Stimulated activated CD4-positive, alpha-beta T cell treated with anti-CD3 and anti-CD28 coated beads, Interleukin-15, amount 100 ng/mL, for 1 hour (primary cell): Measurements from ENCODE around the gene TBL1XR1.
"Not testable (repeated sequence)": the region's sequence is repeated elsewhere in the genome, so short reads cannot be mapped to it uniquely, and the experiment has no call there.

ENCODE experiments used
- DNase-seq, 2 donors: peaks; one replicate each; pipeline ENCODE4 v3.0.0-alpha.2; 2020; ENCODE audit warnings: low read depth in 1 of 2, low spot score in 1 of 2

The TBL1XR1 gene

DNA sequence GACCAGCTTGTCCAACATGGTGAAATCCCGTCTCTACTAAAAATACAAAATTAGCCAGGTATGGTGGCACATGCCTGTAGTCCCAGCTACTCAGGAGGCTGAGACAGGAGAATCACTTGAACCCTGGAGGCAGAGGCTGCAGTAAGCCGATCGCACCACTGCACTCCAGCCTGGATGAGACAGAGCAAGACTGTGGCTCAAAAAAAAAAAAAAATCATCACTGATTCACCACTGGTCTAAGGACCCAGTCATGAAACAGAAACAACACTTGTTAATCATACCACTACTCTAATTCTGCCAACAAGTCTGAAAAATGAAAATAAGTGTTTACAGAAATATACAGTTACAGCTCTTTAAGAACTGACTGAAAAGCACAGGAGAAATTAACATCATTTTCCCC is 12.7 kb downstream of the TBL1XR1 start:
- DNase-seq = not testable (repeated sequence)

DNA sequence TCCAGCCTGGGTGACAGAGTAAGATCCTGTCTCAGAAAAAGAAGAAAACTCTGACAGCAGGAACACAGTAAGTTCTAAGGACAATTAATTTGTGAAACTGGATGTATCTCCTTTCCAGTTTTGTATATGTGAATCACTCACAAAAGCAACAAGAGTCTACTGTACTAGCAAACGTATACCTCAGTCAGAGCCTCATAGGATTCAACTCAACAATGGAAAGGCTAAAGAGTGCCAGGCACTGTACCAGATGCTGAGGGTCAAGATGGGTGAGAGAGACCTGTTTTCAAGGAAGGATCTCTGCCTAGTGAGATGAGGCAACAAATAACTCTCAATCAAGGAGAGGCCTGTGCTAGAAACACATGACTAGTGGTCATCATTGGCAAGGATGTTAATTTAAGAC is 14.9 kb downstream of the TBL1XR1 start:
- DNase-seq = no peak

DNA sequence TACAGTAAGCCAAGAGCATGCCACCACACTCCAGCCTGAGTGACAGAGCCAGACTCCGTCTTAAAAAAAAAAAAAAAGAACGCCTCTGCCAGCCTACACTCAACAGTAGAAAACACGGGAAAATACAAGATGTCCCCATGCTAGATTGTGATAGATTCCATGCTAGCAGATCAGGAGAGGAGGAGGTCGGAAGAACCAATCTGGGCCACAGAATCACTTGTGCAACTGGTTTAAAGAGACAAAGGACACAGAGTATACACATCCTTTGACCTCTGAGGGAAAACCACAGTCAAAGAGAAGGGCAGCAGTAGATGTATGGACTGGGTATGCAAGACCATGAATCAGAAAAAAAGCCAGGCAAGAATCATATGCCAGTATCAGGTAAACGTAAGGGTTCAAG is 15.9 kb downstream of the TBL1XR1 start:
- no peak for DNase-seq

DNA sequence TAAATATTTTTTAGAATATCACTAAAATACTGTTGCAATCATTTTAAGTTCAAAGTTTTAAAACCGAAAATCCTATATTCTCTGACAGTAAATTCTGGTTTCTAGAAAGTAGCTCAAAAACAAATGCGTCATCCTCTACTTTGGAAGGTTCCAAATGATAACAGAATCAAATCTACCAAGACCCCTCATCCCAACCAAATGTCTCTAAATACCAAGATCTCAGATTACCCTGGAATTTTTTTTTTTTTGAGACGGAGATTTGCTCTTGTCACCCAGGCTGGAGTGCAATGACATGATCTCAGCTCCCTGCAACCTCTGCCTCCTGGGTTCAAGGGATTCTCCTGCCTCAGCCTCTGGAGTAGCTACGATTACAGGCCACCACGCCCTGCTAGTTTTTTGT is 16.8 kb downstream of the TBL1XR1 start:
- no peak for DNase-seq

DNA sequence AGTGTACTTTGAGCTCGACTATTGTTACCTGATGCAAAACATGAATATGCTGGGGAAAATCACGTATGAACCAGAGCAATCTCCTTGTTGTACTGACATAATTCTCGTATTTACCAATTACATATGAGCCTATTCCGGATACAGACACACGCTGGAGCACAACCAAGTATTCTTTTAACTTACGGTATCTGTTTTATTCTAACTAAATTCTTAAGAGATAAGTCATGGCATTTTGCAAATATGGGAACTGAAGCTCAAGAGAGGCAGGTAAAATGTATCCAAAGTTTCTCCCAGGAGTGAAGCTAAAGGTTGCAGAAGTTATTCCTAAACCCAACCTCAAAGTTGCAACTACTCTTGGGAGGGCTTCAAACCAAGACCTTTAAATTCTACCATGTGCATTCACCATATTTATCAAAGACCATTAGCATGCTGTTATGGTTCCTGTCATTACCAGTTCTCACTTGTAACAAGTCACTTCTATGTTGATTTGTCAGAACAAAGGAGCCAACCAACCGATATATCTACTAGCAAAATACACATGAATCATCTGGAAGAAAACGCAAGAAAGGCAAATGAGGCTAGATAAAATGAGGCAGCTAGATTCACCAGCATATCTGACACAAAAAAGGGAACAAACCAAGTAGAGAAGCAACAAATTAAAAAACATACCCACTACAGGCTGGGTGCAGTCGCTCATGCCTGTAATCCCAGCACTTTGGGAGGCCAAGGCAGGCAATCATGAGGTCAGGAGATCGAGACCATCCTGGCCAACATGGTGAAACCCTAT is 17.8 kb downstream of the TBL1XR1 start:
- DNase-seq = no peak

DNA sequence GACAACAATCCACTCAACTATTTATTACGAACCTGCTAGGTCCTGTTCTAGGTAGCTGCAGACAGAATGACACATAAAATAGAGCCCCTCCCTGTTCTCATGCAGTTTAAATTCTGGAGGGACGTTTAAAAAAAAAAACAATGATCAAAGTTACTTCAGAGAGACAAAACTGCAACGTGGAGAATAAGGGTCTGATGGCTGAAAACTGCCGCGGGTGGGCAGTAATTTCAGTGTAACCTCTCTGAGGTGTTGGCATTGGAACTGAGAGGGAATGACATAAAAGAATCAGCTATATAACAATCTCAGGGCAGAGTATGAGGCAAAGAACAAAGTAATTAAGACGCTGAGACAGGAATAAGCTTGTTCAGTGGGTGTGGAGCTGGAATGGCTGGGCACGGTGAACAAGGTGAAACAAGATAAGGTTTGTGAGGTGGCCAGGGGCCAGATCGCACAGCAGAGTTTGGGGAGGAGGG is 19.5 kb downstream of the TBL1XR1 start:
- no peak for DNase-seq

DNA sequence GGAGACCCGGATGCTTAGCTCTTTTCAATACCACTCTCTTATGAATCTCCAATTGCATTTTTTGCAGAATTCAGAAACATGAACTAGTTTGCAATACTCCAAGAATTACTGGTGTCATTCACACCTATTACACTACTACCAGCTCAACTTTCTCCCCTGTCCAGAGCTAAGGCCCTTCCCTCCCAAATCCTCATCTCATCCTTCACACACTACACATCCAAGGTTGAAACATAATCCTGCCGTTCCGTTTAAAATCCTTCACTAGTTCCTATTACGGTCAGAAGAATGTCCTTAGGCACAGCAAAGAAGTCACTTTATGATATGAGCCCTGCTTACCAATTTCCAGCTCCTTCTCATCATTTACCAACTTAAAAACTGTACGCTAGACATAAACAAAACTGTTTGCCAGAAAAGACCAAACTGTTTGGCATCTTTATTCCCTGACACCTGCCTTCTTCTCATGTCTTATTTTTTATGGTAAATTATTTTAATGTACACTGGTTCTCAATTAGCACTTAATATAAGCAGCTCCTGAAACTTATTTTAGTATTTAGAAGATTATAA is 22.6 kb downstream of the TBL1XR1 start:
- DNase-seq = no peak

DNA sequence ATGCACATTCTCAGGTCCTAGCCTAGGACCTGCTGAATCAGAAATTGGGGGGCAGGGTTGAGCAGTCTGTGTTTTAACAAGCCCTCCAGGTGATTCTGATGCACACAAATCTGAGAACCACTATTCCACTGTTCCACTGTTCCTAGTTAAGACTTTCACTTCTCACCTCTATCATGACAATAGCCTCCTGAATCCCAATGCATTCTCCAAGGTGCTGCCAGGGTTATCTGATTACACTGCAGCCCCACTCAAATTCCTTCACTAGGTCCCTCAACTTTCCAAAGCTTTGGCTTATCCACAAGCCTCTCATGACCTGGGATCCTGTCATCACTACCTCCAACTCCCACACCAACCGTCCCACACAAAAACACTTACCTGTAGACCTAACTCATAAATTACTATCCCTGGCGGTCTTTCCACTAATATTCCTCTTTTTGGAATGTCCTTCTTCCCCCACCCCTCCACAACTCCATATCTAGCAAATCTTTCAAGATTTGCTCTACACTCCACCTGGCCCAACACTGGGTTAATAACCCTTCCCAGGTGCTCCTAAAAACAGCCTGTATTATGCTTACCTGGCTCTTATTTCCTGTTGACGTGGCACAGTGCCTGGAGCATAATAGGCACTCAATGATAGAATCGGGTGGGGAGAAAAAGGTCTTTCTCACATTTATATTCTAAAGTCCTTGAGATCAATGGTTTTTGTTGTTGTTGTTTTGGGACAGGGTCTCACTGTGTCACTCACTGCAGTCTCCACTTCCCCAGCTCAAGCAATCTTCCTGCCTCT is 27.2 kb downstream of the TBL1XR1 start:
- no peak for DNase-seq

DNA sequence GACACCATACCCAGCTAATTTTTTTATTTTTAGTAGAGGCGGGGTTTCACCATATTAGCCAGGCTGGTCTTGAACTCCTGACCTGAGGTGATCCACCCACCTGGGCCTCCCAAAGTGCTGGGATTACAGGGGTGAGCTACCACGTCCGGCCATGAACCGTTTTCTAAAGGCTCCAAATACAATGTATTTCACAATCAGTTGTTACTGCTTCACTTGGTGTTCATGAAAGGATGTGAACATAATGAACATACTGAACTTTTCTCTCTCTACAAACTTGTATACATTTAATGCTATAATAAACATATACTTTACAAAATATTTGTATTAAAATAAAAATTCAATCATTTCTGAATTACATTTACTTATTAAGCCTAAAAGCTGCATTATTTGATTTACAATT is 28.9 kb downstream of the TBL1XR1 start:
- no peak for DNase-seq

DNA sequence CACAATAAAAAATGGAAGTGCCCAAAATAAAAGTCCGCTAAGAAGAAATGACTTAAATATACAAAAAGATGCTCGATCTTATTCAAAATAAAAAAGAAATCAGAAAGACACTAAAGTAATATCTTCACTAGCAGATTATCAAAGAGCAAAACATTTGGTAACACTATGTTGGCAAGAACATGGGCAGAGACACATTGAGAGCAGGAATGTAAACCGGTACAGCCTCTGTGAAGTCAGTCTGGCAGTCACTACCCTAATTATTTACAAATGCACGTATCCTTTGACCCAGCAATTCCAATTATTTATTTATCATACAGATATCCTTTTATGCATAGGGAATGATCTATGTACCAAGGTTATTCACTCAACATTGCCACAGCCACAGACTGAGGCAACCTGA is 34.5 kb downstream of the TBL1XR1 start:
- no peak for DNase-seq

DNA sequence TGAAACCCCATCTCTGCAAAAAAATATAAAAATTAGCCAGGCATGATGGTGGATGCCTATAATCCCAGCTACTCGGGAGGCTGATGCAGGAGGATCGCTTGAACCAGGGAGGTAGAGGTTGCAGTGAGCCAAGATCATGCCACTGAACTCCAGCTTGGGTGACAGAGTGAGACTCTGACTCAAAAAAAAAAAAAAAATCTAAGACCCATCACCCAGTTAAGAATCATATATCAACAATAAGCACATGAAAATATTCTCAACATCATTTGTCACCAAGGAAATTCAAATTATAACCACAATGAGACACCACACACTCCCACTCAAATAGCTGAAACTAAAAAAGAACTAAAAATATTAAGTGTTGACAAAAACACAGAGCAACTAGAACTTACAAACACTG is 35.7 kb downstream of the TBL1XR1 start:
- DNase-seq = not testable (repeated sequence)

DNA sequence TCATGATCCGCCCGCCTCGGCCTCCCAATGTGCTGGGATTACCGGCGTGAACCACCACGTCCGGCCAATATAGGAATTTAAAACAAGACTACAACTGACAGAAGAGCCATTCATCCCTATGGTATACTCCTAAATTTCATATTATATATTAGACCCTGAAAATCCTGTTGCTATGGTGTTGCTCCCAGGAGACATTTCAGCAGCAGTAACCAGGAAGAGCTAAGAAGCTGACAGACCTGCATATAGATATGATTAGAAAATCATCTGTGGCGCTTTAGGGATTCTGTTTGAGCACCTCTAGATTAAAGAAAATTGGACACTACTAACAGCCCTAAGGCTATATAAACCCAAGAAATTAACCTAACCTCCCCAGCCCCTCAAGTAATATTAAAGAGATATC is 38.8 kb downstream of the TBL1XR1 start:
- DNase-seq = no peak

DNA sequence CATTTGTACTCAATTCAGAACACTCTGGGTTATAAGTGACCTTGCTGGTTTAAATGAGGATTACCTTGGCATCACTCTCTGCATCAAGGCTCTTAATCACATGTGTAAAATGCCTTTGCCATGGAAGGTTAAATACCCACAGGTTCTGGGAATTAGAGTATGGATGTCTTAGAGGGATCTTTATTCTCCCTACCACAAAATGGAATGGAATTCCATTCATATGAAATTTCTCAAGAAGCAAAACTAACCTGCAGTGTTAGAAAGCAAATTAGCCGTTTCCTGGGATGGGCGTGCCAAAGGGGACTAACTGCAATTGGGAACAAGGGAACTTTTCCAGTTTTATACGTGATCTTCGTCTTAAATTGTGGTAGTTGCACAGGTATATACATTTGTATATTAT is 39.8 kb downstream of the TBL1XR1 start:
- DNase-seq = no peak

DNA sequence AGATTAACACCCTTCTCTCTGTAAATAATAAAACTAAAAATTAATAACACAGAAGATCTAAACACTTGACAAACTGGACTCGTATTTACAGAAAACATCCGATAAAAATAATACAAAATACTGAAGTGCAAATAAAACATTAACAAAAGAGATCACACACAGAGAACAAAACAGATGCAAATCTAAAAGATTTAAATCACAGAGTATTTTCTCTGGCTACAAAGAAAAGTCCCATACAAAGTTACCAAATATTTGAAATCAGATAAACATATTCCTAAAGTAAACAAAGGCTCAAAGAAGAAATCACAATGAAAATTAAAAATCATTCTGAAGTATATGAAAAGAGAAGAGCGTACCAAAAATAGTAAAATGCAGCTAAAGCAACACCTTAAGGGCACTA is 42.5 kb downstream of the TBL1XR1 start:
- no peak for DNase-seq

DNA sequence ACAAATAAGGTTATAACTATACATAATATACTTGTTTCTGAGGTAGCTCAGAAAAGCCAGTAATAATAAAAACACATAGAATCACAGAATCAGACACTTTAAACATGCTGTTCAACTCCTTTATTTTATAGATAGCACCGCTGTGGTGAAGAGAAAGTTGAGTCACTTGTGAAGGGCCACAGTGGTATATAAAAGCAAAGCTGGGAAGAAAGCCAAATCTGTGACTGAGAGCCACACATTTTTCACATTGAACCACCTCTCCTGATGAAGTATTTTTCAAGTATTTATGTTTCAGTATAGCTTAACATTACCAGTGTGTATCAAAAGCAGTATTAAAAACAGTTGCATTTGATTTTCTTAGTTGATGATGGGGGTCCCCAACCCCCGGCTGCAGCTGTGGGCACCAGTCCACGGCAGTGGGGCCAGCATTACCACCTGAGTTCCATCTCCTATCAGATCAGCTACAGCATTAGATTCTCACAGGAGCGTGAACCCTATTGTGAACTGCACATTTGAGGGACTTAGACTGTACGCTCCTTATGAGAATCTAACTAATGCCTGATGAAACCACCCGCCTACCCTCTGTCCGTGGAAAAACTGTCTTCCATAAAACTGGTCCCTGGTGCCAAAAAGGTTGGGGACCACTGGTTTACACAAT is 46.2 kb downstream of the TBL1XR1 start:
- no peak for DNase-seq

DNA sequence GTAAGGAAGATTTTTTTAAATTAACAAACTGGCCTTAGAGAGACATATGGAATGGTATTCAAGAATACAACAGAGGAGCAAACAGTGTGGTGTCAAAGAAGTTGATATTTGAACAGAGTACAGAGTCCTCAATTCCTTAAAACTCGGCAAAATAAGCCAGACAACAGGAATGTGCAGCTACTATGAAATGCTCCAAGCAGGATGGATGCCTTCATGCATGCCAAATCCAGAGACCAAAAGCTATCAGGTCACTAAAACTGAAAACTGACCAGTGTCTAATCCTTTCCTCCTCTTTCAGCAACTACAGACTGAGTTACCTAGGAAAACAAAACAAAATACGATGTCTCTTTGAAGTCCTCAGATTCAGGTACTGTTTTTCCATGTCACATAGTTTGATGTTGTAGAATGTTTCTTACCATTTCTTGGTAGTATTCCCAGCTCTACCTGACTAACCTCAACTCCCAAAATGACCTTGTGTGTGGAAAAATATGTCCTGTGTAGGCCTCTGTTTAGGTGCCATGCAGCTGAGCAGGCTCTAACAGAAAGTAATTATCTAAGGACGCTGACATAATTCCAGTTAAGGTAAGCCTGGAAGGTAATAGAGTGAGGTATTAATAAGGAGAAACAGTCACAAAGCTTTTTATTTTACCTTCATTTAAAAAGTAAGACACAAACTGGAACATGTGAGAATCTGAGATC is 46.9 kb downstream of the TBL1XR1 start:
- no peak for DNase-seq

DNA sequence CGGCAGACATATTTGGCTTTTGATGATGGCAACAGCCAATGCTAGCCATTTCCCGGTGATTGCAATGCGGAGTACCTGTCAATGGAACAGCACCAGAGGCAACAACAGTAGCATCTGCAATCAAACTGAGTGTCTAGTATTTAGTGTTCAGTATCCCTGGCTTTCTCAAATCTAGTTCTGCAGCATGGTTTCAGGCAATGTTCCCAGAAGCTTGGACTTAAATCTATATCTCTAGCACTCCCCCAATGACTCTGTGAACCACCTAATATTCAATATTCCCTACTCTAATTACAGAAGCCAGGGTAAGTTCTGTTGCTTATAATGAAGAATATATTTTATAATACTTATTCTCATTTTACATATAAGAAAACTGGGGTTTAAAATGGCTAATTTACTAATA is 48.2 kb downstream of the TBL1XR1 start:
- DNase-seq = no peak

DNA sequence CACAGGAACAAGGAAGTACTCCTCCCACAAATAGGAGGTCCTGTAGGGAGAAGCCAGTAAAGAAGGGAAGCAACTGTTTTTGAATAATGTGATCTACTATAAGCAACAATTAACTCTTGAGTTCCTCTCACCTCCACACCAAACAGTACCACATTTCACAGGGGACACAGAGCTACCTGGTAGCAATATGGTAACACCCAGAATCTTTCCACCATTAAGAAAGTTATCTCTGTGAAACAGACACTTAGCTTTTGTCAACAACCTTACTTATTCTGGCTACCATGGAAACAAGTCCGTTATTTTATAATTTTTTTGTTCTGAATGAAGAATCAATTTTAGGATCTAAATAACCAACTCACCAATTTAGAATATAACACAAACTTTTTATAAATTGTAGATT is 49.5 kb downstream of the TBL1XR1 start:
- no peak for DNase-seq

DNA sequence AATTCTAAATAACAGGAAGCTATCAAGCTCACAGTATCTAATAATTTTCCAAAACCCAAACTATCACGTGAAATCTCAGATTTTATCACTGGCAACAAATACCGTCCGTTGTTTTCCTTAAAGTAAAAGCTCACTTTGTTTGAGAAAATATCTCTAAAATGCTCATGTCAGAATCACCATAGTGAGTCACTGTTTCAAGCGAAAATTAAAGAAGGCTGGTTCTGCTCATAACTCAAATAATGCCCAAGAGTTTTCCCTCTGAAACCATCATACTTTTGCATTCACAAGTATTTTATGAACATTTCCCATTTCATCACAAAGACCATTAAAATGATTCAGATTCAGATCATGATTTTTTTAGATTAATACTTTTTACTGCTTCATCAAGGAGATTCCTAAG is 50.6 kb downstream of the TBL1XR1 start:
- DNase-seq = no peak

DNA sequence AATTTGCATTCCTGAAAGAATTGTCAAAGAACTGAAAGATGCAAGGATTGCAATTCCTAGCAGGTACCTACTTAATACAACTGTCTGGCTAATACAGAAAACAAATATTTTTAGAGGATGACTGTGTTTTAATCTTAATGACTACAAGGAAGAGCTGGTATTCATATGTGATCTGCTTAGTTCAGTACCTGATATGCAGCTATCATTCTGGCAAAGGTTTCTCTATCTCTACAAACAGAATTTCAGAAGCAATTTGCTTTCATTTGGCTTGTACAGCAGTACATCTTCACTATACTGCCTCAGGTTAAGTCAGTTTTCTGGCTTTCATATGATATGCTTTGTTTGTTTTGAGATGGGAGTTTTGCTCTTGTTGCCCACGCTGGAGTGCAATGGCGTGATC is 51.3 kb downstream of the TBL1XR1 start:
- DNase-seq = no peak

DNA sequence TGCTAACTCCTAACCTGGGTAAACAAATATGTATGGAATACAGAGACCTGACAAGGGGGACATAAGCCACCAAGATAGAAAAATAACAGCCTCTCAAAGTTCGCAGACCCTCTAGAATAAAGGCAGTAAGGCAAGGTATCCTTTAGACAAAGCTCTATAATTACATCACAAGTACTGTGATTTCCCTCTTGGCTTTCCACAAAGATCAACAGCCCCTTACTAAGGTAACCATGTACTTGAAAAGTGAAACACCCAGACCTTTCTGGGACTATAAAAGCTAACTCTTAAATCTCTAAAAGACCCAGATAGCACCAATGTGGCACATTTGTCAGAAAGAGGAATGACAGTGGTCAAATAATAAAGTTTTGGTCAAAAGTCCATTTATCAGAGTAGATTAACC is 51.9 kb downstream of the TBL1XR1 start:
- no peak for DNase-seq
